ENCODE results near the gene SPNS2. TPM values are rescaled to one million over a fixed set of nuclear protein-coding genes. Genes with fewer than 3 reads are reported as not detected.

Gene SPNS2
- total RNA-seq, 1 donor from 2014 or later, result 0.70 TPM

DNA sequence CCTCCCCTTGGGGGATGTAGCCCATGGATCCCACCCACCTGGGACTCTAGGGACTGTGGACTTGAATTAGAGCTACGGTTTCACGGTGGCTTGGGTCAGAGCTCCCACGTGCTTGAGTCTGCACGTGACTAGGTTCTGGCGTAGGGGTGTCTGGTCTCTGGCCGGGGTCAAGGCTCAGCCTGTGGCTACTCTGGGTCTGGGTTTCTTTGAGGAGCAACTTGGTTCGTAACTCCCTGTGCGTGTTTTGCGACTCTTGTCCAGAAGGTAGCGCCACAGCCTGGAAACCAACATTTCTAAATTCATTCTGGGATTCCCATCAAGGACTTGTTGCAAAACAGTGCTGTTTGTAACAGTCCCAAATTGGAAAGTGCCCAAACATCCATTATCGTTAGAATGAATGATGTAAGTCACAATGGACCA is 62.2 kb downstream of the SPNS2 start:
- H3K9me3 Mint-ChIP-seq (ENCODE audit: low read depth), result no peaks in the 10 kb centered on the region
- no peaks in the 10 kb centered on the region for H3K36me3 Mint-ChIP-seq (ENCODE audit: low read depth)
- peak; percentile 26 for TF ChIP-seq CTCF (IDR thresholded peaks at IDR 0.05)
- H3K27ac Mint-ChIP-seq (ENCODE audit: unreplicated experiment), result no peak overlapping the region
- no peak for DNase-seq (ENCODE audit: low spot score)
- no peak overlapping the region for H3K4me3 Mint-ChIP-seq (ENCODE audit: unreplicated experiment)
- peaks cover 10% of the 10 kb centered on the region for H3K27me3 Mint-ChIP-seq (ENCODE audit: low read depth)
- H3K4me1 Mint-ChIP-seq (ENCODE audit: low read depth), result peaks cover 13% of the 10 kb centered on the region

DNA sequence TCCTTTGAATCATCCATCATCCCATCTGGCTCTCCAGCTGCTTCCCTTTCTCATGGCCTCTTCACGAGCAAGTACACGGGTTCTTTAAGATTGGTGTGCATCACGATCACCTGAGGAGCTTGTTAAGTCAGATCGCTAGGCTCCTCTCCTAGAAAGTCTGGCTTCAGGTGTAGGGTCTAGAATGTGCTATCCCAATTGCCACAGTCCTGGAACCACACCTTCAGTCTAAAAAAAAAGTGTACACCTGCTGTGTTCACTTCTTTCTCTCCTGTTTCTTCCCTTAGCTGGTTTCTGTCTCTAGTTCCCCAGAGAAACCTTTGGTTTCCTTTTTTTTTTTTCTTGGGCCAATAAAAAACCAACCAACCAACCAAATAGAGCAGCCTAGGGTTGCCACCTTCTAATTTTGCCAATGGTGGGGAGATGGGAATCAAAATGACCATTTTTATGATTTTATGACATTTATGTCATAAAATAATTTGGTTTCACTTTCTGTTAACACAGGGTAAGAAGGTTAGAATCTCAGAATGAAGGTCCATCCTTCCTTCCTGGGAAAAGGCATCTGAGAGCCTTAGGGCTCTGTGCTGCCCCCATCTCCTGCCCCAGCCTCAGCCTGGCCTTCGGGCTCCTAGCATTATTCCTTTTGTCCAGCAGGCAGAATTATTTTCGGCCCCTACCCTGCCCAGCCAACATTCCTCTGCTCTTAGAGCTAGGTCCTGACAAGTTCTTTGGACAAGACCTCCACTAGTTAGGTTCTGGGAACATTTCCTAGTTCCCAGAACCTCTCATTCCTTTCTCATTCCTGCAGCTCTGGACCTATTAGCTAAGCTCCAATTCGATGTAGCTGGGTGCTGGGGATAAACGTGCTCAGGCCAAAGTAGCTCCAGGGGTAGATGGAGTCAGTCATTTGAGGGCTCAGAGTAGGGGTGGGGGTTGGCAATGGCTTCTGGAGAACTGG is 63.6 kb downstream of the SPNS2 start:
- Mint-ChIP-seq H3K36me3 (ENCODE audit: low read depth) (no peaks in the 10 kb centered on the region), H3K4me3 (ENCODE audit: unreplicated experiment) (no peak overlapping the region), H3K27me3 (ENCODE audit: low read depth) (peaks cover 10% of the 10 kb centered on the region), H3K27ac (ENCODE audit: unreplicated experiment) (no peak overlapping the region), H3K9me3 (ENCODE audit: low read depth) (no peaks in the 10 kb centered on the region), H3K4me1 (ENCODE audit: low read depth) (peaks cover 7% of the 10 kb centered on the region)
- TF ChIP-seq CTCF (IDR thresholded peaks at IDR 0.05), result no peak
- no peak for DNase-seq (ENCODE audit: low spot score)

DNA sequence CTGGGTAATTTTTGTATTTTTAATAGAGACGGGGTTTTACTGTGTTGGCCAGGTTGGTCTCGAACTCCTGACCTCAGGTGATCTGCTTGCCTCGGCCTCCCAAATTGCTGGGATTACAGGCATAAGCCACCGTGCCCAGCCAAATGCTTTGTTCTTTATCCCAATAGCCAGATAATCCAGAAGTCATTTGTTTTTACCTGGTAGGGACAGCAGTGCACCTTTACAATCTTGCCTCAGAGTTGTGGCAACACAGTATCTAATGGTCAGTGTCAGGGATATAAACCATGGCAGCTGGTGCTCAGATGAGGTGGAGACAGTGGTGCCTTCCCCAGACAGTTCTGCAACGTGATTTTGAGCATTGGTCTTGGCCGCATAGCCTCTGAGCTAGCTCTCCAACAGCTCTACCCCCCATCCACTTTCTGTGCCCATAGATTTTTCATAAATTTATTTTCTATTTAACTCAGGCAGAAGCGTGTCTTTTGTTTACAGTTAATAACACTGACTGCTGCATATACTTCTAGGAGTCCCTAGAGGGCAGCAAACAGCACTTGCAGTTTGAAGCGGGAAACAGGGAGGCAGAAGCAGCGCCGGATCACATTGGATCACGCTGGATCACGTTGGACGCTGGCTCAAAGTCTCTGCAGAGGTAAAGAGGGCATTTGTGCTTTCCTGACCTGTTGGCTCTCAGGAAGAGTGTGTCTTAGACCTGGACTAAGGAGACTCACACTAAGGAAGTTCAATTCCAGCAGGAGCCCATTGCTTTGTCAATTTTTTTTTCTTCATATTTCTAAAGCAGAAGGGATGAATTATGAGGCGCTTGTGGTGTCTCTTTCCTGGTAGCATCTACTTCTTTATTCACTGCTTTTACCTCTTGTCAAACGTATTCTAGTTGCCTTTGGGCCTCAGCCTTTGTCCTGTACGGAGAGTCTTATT is 66.8 kb downstream of the SPNS2 start:
- Mint-ChIP-seq H3K4me1 (ENCODE audit: low read depth) (peaks cover 7% of the 10 kb centered on the region), H3K27ac (ENCODE audit: unreplicated experiment) (no peak overlapping the region), H3K36me3 (ENCODE audit: low read depth) (no peaks in the 10 kb centered on the region), H3K27me3 (ENCODE audit: low read depth) (peaks cover 10% of the 10 kb centered on the region), H3K4me3 (ENCODE audit: unreplicated experiment) (no peak overlapping the region), H3K9me3 (ENCODE audit: low read depth) (no peaks in the 10 kb centered on the region)
- peak; percentile 88 for TF ChIP-seq CTCF (IDR thresholded peaks at IDR 0.05)
- DNase-seq (ENCODE audit: low spot score), result no peak

- H3K27ac Mint-ChIP-seq (ENCODE audit: unreplicated experiment), result no peak overlapping the region
- H3K9me3 Mint-ChIP-seq (ENCODE audit: low read depth), result no peaks in the 10 kb centered on the region
- DNase-seq (ENCODE audit: low spot score), result no peak
- peaks cover 7% of the 10 kb centered on the region for H3K4me1 Mint-ChIP-seq (ENCODE audit: low read depth)
- H3K27me3 Mint-ChIP-seq (ENCODE audit: low read depth), result peaks cover 2% of the 10 kb centered on the region
- no peaks in the 10 kb centered on the region for H3K36me3 Mint-ChIP-seq (ENCODE audit: low read depth)
- peak; percentile 91 for TF ChIP-seq CTCF (IDR thresholded peaks at IDR 0.05)
- no peak overlapping the region for H3K4me3 Mint-ChIP-seq (ENCODE audit: unreplicated experiment)
Observed at GRCh38 chr17:4566785-4567184, 68.1 kb downstream of the SPNS2 start.

DNA sequence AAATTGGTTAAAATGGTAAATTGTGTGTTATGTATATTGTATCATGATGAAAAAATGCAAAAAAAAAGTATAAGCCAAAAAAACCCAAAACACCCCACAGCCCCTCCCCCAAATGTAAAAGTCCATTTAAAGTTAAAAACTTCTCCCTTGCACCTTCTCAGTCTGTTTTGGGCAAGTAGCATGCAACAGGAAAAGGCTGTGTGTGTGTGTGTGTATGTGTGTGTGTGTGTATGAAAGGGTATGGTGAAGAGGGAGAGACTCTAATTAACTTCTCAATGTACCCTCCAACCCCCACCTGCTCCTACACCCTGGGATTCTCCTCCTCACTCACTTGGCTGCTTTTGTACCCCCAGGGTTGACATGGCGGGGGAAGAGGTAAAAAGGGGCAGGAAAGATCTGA is 70.9 kb downstream of the SPNS2 start:
- no peaks in the 10 kb centered on the region for H3K9me3 Mint-ChIP-seq (ENCODE audit: low read depth)
- no peak overlapping the region for H3K27ac Mint-ChIP-seq (ENCODE audit: unreplicated experiment)
- H3K36me3 Mint-ChIP-seq (ENCODE audit: low read depth), result no peaks in the 10 kb centered on the region
- no peak for DNase-seq (ENCODE audit: low spot score)
- no peaks in the 10 kb centered on the region for H3K27me3 Mint-ChIP-seq (ENCODE audit: low read depth)
- H3K4me1 Mint-ChIP-seq (ENCODE audit: low read depth), result peaks cover 7% of the 10 kb centered on the region
- no peak for TF ChIP-seq CTCF (IDR thresholded peaks at IDR 0.05)
- H3K4me3 Mint-ChIP-seq (ENCODE audit: unreplicated experiment), result no peak overlapping the region

All from chondrocyte (in vitro differentiated cells).